HepG2 (cell line): Measurements from ENCODE around the gene ARHGAP5. TPM values are rescaled to one million over a fixed set of nuclear protein-coding genes. Genes with fewer than 3 reads are reported as not detected.

Source experiments
- CENPT ChIP-seq: sonication (generic); formaldehyde crosslinking; IDR thresholded peaks from 2 replicates; pipeline ENCODE4 v1.8.0; 2022; ENCODE audit warnings: low read depth, mild to moderate bottlenecking, moderate library complexity, missing genetic modification reagents
- CHCHD3 ChIP-seq: sonication (generic); formaldehyde crosslinking; IDR thresholded peaks from 2 replicates; pipeline ENCODE4 v1.8.0; 2022; ENCODE audit warnings: mild to moderate bottlenecking, missing genetic modification reagents, moderate library complexity
- DR1 ChIP-seq: sonication (generic); formaldehyde crosslinking; IDR thresholded peaks from 2 replicates; pipeline ENCODE4 v1.8.0; 2021; ENCODE audit warnings: mild to moderate bottlenecking, missing genetic modification reagents, inconsistent platforms
- EED ChIP-seq: sonication (generic); formaldehyde crosslinking; IDR thresholded peaks from 2 replicates; pipeline ENCODE4 v1.5.0; 2020; ENCODE audit warnings: mild to moderate bottlenecking, missing genetic modification reagents
- ELK4 ChIP-seq: sonication (generic); formaldehyde crosslinking; IDR thresholded peaks from 2 replicates; pipeline ENCODE4 v1.9.0; 2021; ENCODE audit warnings: missing genetic modification reagents, borderline replicate concordance
- IRF2 ChIP-seq: IDR thresholded peaks from 2 replicates; pipeline ENCODE4 v1.6.1; 2018; ENCODE audit warnings: missing genetic modification reagents, missing compliant biosample characterization
- KDM5A ChIP-seq: fragments of 200-600 bp; sonication (generic); IDR thresholded peaks from 2 replicates; pipeline ENCODE4 v1.7.0; 2018; ENCODE audit warnings: antibody characterized with exemption, mild to moderate bottlenecking, low read length, borderline replicate concordance
- KMT2A ChIP-seq: sonication (generic); formaldehyde crosslinking; IDR thresholded peaks from 2 replicates; pipeline ENCODE4 v1.4.0; 2020; ENCODE audit warnings: missing genetic modification reagents
- MAF1 ChIP-seq: sonication (generic); formaldehyde crosslinking; IDR thresholded peaks from 2 replicates; pipeline ENCODE4 v1.5.0; 2020; ENCODE audit warnings: missing genetic modification reagents, borderline replicate concordance
- NCOR1 ChIP-seq: fragments of 200-600 bp; sonication (generic); IDR thresholded peaks from 2 replicates; pipeline ENCODE4 v1.7.0; 2017; ENCODE audit warnings: antibody characterized with exemption, low read length, borderline replicate concordance
- RFX3 ChIP-seq: IDR thresholded peaks from 2 replicates; pipeline ENCODE4 v1.6.1; 2016; ENCODE audit warnings: missing biosample characterization, missing genetic modification reagents
- SP5 ChIP-seq: IDR thresholded peaks from 2 replicates; pipeline ENCODE4 v1.6.1; 2016; ENCODE audit warnings: low read depth, borderline replicate concordance
- TOE1 ChIP-seq: sonication (generic); formaldehyde crosslinking; IDR thresholded peaks from 2 replicates; pipeline ENCODE4 v1.4.0; 2020; ENCODE audit warnings: mild to moderate bottlenecking, missing genetic modification reagents
- YEATS4 ChIP-seq: sonication (generic); formaldehyde crosslinking; IDR thresholded peaks from 2 replicates; pipeline ENCODE4 v1.4.0; 2020; ENCODE audit warnings: missing genetic modification reagents, borderline replicate concordance
- ZNF121 ChIP-seq: sonication (generic); formaldehyde crosslinking; IDR thresholded peaks from 2 replicates; pipeline ENCODE4 v1.5.0; 2020; ENCODE audit warnings: mild to moderate bottlenecking, missing genetic modification reagents
- ZNF275 ChIP-seq: sonication (generic); formaldehyde crosslinking; IDR thresholded peaks from 2 replicates; pipeline ENCODE4 v1.8.0; 2022; ENCODE audit warnings: missing genetic modification reagents, mild to moderate bottlenecking, inconsistent platforms, borderline replicate concordance
- ZNF318 ChIP-seq: sonication (generic); formaldehyde crosslinking; IDR thresholded peaks from 2 replicates; pipeline ENCODE4 v1.4.0; 2020; ENCODE audit warnings: mild to moderate bottlenecking, missing genetic modification reagents
- ZNF577 ChIP-seq: sonication (generic); formaldehyde crosslinking; IDR thresholded peaks from 2 replicates; pipeline ENCODE4 v1.4.0; 2020; ENCODE audit warnings: mild to moderate bottlenecking, low read depth, missing genetic modification reagents, borderline replicate concordance
- polyA plus RNA-seq, 8 experiments: library from polyadenylated mRNA; depleted of rRNA in 3 of 8; stranded (reverse) in 7 of 8; unstranded in 1 of 8; fragments of >200 nt; fragmentation: Illumina TruSeq in 4 of 8; extraction: Trizol in 4 of 8; gene quantifications; 2 replicates each; pipeline versions ENCODE4 v1.2.1 to v1.2.3, GENCODE V29; 2011 to 2016; ENCODE audit warnings: low read depth in 4 of 8, missing spikeins in 1 of 8, mixed read lengths in 1 of 8; ENCODE audit not compliant: insufficient read depth in 1 of 8
- total RNA-seq, 5 experiments: library from RNA; depleted of rRNA; stranded (reverse); fragments of >200 nt; fragmentation: Illumina TruSeq; extraction: Trizol; gene quantifications; 2 replicates each; pipeline ENCODE4 v1.2.3, GENCODE V29; 2016; ENCODE audit warnings: low read depth in 1 of 5

Gene ARHGAP5
- total and polyA plus RNA-seq, 2 of the 13 experiments (the other 11 are each of a cell fraction or from before 2014, with no cell fraction given) = 33.7 to 144 TPM

- TF ChIP-seq ZNF318 (CRISPR knock-in tag) (no peak), CENPT (CRISPR knock-in tag) (no peak), MAF1 (CRISPR knock-in tag) (no peak), ZNF275 (no peak), DR1 (CRISPR knock-in tag) (no peak), EED (CRISPR knock-in tag) (no peak), ZNF121 (CRISPR knock-in tag) (0 out of 2 replicates have a peak, but pooled peaks have one; percentile 11), TOE1 (CRISPR knock-in tag) (no peak), KDM5A (peak; percentile 83), YEATS4 (0 out of 2 replicates have a peak, but pooled peaks have one; percentile 14), NCOR1 (peak; percentile 42; the same call in 1 of the 2 replicates), CHCHD3 (CRISPR knock-in tag) (no peak), ZNF577 (CRISPR knock-in tag) (no peak), ELK4 (no peak), SP5 (CRISPR knock-in tag) (peak; percentile 36; the same call in 1 of the 2 replicates), RFX3 (CRISPR knock-in tag) (peak; percentile 29), KMT2A (peak; percentile 90; the same call in 1 of the 2 replicates), IRF2 (CRISPR knock-in tag) (no peak)
These were observed 1.1 kb downstream of the ARHGAP5 start (continued) for GRCh38 chr14:32078023-32078857.
